DOHH2 (cell line): Measurements from ENCODE around the gene ZRANB1.

Experiments used
- EZH2phosphoT487 ChIP-seq: fragments of 200-600 bp; sonication (generic); IDR thresholded peaks from 2 replicates; pipeline ENCODE4 v1.6.1; 2017; ENCODE audit warnings: borderline replicate concordance, mild to moderate bottlenecking, antibody characterized with exemption, low read length, moderate library complexity, mixed read lengths
- TF ChIP-seq, protein P1 (sequence below): fragments of 200-600 bp; sonication (generic); IDR thresholded peaks from one replicate; pipeline ENCODE4 v1.5.1; 2014; ENCODE audit warnings: antibody characterized with exemption, mild to moderate bottlenecking, low read depth, low read length; ENCODE audit not compliant: poor library complexity, severe bottlenecking

- TF ChIP-seq, protein P1, sequence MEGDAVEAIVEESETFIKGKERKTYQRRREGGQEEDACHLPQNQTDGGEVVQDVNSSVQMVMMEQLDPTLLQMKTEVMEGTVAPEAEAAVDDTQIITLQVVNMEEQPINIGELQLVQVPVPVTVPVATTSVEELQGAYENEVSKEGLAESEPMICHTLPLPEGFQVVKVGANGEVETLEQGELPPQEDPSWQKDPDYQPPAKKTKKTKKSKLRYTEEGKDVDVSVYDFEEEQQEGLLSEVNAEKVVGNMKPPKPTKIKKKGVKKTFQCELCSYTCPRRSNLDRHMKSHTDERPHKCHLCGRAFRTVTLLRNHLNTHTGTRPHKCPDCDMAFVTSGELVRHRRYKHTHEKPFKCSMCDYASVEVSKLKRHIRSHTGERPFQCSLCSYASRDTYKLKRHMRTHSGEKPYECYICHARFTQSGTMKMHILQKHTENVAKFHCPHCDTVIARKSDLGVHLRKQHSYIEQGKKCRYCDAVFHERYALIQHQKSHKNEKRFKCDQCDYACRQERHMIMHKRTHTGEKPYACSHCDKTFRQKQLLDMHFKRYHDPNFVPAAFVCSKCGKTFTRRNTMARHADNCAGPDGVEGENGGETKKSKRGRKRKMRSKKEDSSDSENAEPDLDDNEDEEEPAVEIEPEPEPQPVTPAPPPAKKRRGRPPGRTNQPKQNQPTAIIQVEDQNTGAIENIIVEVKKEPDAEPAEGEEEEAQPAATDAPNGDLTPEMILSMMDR, result no peak
- TF ChIP-seq EZH2phosphoT487, result no peak
These were observed 87.8 kb downstream of the ZRANB1 start for GRCh38 chr10:125029584-125030242.
